Muscle of arm (tissue), 12 donors: ENCODE results near the gene PSMB11. TPM values are rescaled to one million over a fixed set of nuclear protein-coding genes. Genes with fewer than 3 reads are reported as not detected.
A peak's percentile ranks its signal among the peaks of the same experiment; 100 is the strongest.

Source experiments
- DNase-seq: peaks from one replicate; pipeline ENCODE4 v3.0.0-alpha.2; 2013
- polyA plus RNA-seq, 12 donors: library from polyadenylated mRNA; unstranded; fragments of 120-200 nt; gene quantifications; one replicate each; pipeline ENCODE4 v1.2.1, GENCODE V29; 2013; ENCODE audit not compliant: insufficient read length in 12 of 12

The PSMB11 gene
- polyA plus RNA-seq, 12 donors: not detected

GRCh38 chr14:23041729-23042128 is 283 bp upstream of the PSMB11 start:
- no peak for DNase-seq

- DNase-seq: no peak
Observed at GRCh38 chr14:23043145-23043544, 1.1 kb downstream of the PSMB11 start.

GRCh38 chr14:23043754-23044153 is 1.7 kb downstream of the PSMB11 start:
- DNase-seq: no peak

- DNase-seq: no peak
Observed at GRCh38 chr14:23044840-23045239, 2.8 kb downstream of the PSMB11 start.

GRCh38 chr14:23045419-23046357 is 3.7 kb downstream of the PSMB11 start:
- DNase-seq: no peak

- no peak for DNase-seq
Observed at GRCh38 chr14:23047034-23047634, 5.1 kb downstream of the PSMB11 start.

GRCh38 chr14:23047751-23048693 is 6.0 kb downstream of the PSMB11 start:
- no peak for DNase-seq

- no peak for DNase-seq
Observed at GRCh38 chr14:23049011-23049410, 7.0 kb downstream of the PSMB11 start.

GRCh38 chr14:23051141-23052057 is 9.4 kb downstream of the PSMB11 start:
- no peak for DNase-seq

GRCh38 chr14:23052182-23052623 is 10.2 kb downstream of the PSMB11 start:
- no peak for DNase-seq

GRCh38 chr14:23052671-23053070 is 10.7 kb downstream of the PSMB11 start:
- DNase-seq: no peak

GRCh38 chr14:23053426-23053825 is 11.4 kb downstream of the PSMB11 start:
- DNase-seq: no peak

- DNase-seq: no peak
Observed at GRCh38 chr14:23054000-23054811, 12.2 kb downstream of the PSMB11 start.

- DNase-seq: no peak
Observed at GRCh38 chr14:23055147-23055550, 13.1 kb downstream of the PSMB11 start.

GRCh38 chr14:23055621-23056144 is 13.7 kb downstream of the PSMB11 start:
- DNase-seq: no peak

- DNase-seq: no peak
Observed at GRCh38 chr14:23056145-23056955, 14.3 kb downstream of the PSMB11 start.

- peak; percentile 74 for DNase-seq
Observed at GRCh38 chr14:23056956-23057756, 15.1 kb downstream of the PSMB11 start, which contains the start of gene CDH24. Gene CDH24 (minus strand): TSS chr14:23057520. CDS start chr14:23055733, 1,787 bp downstream.
